ENCODE results near the gene MBLAC2. TPM values are rescaled to one million over a fixed set of nuclear protein-coding genes. Genes with fewer than 3 reads are reported as not detected.
A peak's percentile ranks its signal among the peaks of the same experiment; 100 is the strongest.

MBLAC2 gene
- total RNA-seq, 1 experiment from 2014 or later = 10.7 TPM

- no peak for DNase-seq (ENCODE audit: low read depth, low spot score)
- in situ Hi-C loops (cut with HindIII; ENCODE audit: low pct_unique_long_range_greater_than_20kb, low sequenced_read_pairs) = no loop called here
Measured at GRCh38 chr5:90475436-90475980, 937 bp upstream of the MBLAC2 start.

- in situ Hi-C loops (cut with HindIII; ENCODE audit: low pct_unique_long_range_greater_than_20kb, low sequenced_read_pairs) = no loop called here
- peak; percentile 26 for DNase-seq (ENCODE audit: low read depth, low spot score)
Measured at GRCh38 chr5:90473396-90474234, 956 bp downstream of the MBLAC2 start.

GRCh38 chr5:90472783-90473395 is 1.7 kb downstream of the MBLAC2 start:
- DNase-seq (ENCODE audit: low read depth, low spot score) = no peak
- in situ Hi-C loops (cut with HindIII; ENCODE audit: low pct_unique_long_range_greater_than_20kb, low sequenced_read_pairs) = no loop called here

DNA sequence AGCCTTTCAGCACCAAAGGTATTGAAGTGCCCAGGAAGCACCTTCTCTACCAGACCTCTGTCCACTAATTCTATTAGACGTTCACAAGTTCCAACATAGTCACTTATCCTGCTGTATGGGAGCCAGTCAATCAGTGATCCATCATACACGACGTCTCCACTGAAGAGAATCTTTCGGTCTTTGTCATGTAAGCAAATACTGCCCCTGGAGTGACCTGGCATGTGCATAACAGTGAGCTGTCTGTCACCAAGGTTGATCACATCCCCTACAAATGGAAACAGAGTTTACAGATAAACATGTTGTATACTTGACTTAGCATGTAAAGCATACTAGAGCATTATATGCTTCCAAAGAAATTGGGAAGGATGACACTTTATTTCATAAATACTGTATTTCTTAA is 13.3 kb downstream of the MBLAC2 start:
- in situ Hi-C loops (cut with HindIII; ENCODE audit: low pct_unique_long_range_greater_than_20kb, low sequenced_read_pairs) = no loop called here
- DNase-seq (ENCODE audit: low read depth, low spot score) = no peak

DNA sequence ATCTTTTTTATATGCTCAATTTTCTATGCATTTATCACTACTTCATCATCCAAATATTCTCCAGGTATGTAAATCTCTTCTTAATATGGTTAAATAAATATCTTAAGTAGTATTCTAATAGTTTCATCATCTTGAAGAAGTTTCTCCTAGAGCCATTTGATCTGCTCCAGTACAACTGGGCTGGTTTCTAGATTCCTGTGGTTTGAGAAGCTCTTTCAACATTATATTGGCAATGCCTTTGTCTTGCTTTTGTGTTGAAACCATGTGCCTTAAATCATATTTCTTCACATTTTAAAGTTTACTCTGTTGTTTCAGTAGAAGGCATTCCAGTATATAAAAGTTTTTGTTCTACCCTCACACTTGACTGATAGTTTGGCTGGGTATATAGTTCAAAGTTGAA is 27.6 kb downstream of the MBLAC2 start:
- in situ Hi-C loops (cut with HindIII; ENCODE audit: low pct_unique_long_range_greater_than_20kb, low sequenced_read_pairs) = no loop called here
- no peak for DNase-seq (ENCODE audit: low read depth, low spot score)

DNA sequence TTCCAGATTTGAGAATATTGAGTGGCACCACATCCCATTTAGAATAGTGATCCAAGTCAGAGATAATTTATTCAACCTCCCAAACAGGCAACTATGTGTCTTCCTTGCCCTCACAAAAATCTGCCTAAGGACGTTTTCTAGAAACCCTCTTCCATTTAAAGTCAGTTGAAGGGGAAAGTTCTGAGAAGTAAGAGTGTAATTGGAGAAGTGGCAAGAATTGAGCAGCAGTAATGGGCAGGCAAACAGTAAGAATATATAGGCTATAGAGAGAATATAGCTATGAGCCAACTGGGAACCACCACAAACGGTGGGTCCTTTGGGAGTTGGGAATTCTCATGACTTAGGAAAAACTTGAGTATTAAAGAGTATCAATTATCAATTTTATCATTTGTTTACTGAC is 33.9 kb downstream of the MBLAC2 start:
- in situ Hi-C loops (cut with HindIII; ENCODE audit: low pct_unique_long_range_greater_than_20kb, low sequenced_read_pairs) = no loop called here
- peak; percentile 41 for DNase-seq (ENCODE audit: low read depth, low spot score)

- in situ Hi-C loops (cut with HindIII; ENCODE audit: low pct_unique_long_range_greater_than_20kb, low sequenced_read_pairs) = no loop called here
Measured at GRCh38 chr5:90438100-90438499, 36.5 kb downstream of the MBLAC2 start.

GRCh38 chr5:90437663-90438062 is 36.9 kb downstream of the MBLAC2 start:
- DNase-seq (ENCODE audit: low read depth, low spot score) = no peak
- in situ Hi-C loops (cut with HindIII; ENCODE audit: low pct_unique_long_range_greater_than_20kb, low sequenced_read_pairs) = no loop called here

More at GRCh38 chr5:90438100-90438499, 36.5 kb downstream of the MBLAC2 start:
- no peak for DNase-seq (ENCODE audit: low read depth, low spot score)

GRCh38 chr5:90434116-90434714 is 40.4 kb downstream of the MBLAC2 start:
- peak; percentile 72 for DNase-seq (ENCODE audit: low read depth, low spot score)
- in situ Hi-C loops (cut with HindIII; ENCODE audit: low pct_unique_long_range_greater_than_20kb, low sequenced_read_pairs) = no loop called here

GRCh38 chr5:90424245-90424644 is 50.3 kb downstream of the MBLAC2 start:
- in situ Hi-C loops (cut with HindIII; ENCODE audit: low pct_unique_long_range_greater_than_20kb, low sequenced_read_pairs) = no loop called here

GRCh38 chr5:90421136-90421535 is 53.4 kb downstream of the MBLAC2 start:
- DNase-seq (ENCODE audit: low read depth, low spot score) = peak; percentile 58

More at GRCh38 chr5:90424245-90424644, 50.3 kb downstream of the MBLAC2 start:
- DNase-seq (ENCODE audit: low read depth, low spot score) = no peak

DNA sequence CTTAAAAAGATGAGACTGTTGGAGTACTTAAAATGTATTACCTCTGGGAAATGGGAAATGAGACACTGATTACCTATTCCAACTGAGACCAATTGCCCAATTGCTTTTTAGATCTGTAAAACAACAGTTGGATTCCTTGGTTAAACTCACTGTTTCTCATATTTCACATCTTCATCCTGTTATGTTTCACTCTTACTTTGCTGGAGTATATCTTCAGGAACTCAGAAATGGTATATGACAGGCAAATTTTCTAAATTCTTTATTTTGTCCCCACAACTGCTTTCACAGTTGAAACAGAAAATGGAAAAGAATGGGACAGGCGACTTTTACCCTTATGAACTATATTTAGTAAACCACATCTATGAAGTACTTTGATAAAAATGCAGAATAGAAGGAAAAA is 56.4 kb downstream of the MBLAC2 start:
- in situ Hi-C loops (cut with HindIII; ENCODE audit: low pct_unique_long_range_greater_than_20kb, low sequenced_read_pairs) = no loop called here
- no peak for DNase-seq (ENCODE audit: low read depth, low spot score)

More at GRCh38 chr5:90421136-90421535, 53.4 kb downstream of the MBLAC2 start:
- in situ Hi-C loops (cut with HindIII; ENCODE audit: low pct_unique_long_range_greater_than_20kb, low sequenced_read_pairs) = no loop called here

DNA sequence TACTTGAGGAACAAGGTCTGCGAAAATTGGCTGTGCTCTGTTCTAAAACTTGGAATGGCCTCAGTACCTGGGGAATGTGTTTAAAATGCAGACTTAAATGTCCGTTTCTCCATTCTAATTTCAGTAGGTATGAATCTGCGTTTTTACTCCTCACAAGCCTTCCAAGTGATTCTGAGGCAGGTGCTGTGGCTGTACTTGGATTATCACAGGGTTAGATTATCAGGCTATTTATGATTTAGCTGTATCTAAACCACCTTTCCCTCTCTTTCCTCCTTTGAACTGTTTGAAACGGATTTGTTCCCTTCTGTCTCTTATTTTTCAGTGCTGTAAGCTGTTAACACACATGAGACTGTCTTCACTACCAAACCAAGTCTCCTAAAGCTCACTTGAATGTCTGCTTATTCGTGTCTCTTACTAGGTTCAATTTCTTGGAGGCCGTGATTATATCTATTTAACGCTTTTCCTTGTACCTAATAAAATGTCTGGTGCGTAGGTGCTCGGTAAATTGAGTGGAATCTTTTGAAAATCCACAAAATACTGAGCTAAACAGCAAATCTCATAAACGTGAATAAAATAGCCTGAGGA is 64.3 kb downstream of the MBLAC2 start:
- DNase-seq (ENCODE audit: low read depth, low spot score) = peak; percentile 14
- in situ Hi-C loops (cut with HindIII; ENCODE audit: low pct_unique_long_range_greater_than_20kb, low sequenced_read_pairs) = no loop called here

- in situ Hi-C loops (cut with HindIII; ENCODE audit: low pct_unique_long_range_greater_than_20kb, low sequenced_read_pairs) = no loop called here
- DNase-seq (ENCODE audit: low read depth, low spot score) = peak; percentile 95
Measured at GRCh38 chr5:90409318-90410177, 65.0 kb downstream of the MBLAC2 start, which contains the start of gene CETN3. CETN3 (minus strand) TSS chr5:90409756; CDS start chr5:90409661, 95 bp downstream.

GRCh38 chr5:90408571-90409317 is 65.8 kb downstream of the MBLAC2 start:
- DNase-seq (ENCODE audit: low read depth, low spot score) = peak; percentile 30
- in situ Hi-C loops (cut with HindIII; ENCODE audit: low pct_unique_long_range_greater_than_20kb, low sequenced_read_pairs) = no loop called here

Measured in SK-MEL-5 (cell line).